CD4-positive, alpha-beta T cell (primary cell): ENCODE measurements around the gene RAD21L1. TPM values are rescaled to one million over a fixed set of nuclear protein-coding genes. Genes with fewer than 3 reads are reported as not detected.

Source experiments
- ATAC-seq: fragments of 200-7000 bp; cut with Tn5 transposase; one replicate; pipeline ENCODE4 v1.10.0; 2022; ENCODE audit warnings: mild to moderate bottlenecking; ENCODE audit not compliant: poor library complexity
- CTCF ChIA-PET: fragments of 350-600 bp; sonication (Branson Sonifier 250); formaldehyde crosslinking; loops from one replicate; lab custom pipeline; 2021; ENCODE audit warnings: antibody characterized with exemption, inconsistent platforms; lab: Charles Lee
- POLR2A ChIA-PET: fragments of 350-600 bp; sonication (Branson Sonifier 250); formaldehyde crosslinking; loops from one replicate; lab custom pipeline; 2021; ENCODE audit warnings: antibody characterized with exemption, inconsistent platforms; lab: Charles Lee
- DNase-seq, 14 experiments: peaks; one replicate each; pipeline ENCODE4 v3.0.0-alpha.2; 2013 to 2020; ENCODE audit warnings: mixed read lengths in 2 of 14
- H3K27ac ChIP-seq, 2 donors: one replicate each; pipeline versions ENCODE4 v1.5.1 to v1.7.0; 2013; ENCODE audit warnings: low read length in 2 of 2, low read depth in 1 of 2, mild to moderate bottlenecking in 1 of 2
- H3K27me3 ChIP-seq, 2 experiments: 1 replicate in 1 of 2; 2 replicates in 1 of 2; pipeline versions ENCODE4 v1.6.1 to v1.7.0; 2013; ENCODE audit warnings: low read length in 2 of 2, control low read depth in 1 of 2, mild to moderate bottlenecking in 1 of 2, moderate library complexity in 1 of 2; ENCODE audit not compliant: insufficient read depth in 2 of 2, control insufficient read depth in 1 of 2
- H3K36me3 ChIP-seq: one replicate; pipeline ENCODE4 v1.6.1; 2013; ENCODE audit warnings: low read length, control low read depth; ENCODE audit not compliant: insufficient read depth
- H3K4me1 ChIP-seq: one replicate; pipeline ENCODE4 v1.6.1; 2013; ENCODE audit warnings: low read length, control low read depth; ENCODE audit not compliant: insufficient read depth
- H3K4me3 ChIP-seq: one replicate; pipeline ENCODE4 v1.5.1; 2013; ENCODE audit warnings: mild to moderate bottlenecking, low read length, moderate library complexity
- H3K9me3 ChIP-seq, 2 experiments: 1 replicate in 1 of 2; 2 replicates in 1 of 2; pipeline versions ENCODE4 v1.6.1 to v1.7.0; 2013; ENCODE audit warnings: low read length in 2 of 2, mild to moderate bottlenecking in 2 of 2, control low read depth in 1 of 2, moderate library complexity in 1 of 2; ENCODE audit not compliant: control insufficient read depth in 1 of 2, insufficient read depth in 1 of 2
- H3K27ac Mint-ChIP-seq: one replicate; pipeline ENCODE4 v1.8.0; 2020; ENCODE audit warnings: mixed read lengths
- H3K27me3 Mint-ChIP-seq: one replicate; pipeline ENCODE4 v1.8.0; 2021; ENCODE audit warnings: mixed read lengths
- H3K36me3 Mint-ChIP-seq: one replicate; pipeline ENCODE4 v1.8.0; 2021; ENCODE audit warnings: low read depth, mixed read lengths
- H3K4me1 Mint-ChIP-seq: one replicate; pipeline ENCODE4 v1.8.0; 2021; ENCODE audit warnings: low read depth, mixed read lengths
- H3K4me3 Mint-ChIP-seq: one replicate; pipeline ENCODE4 v1.8.0; 2020; ENCODE audit warnings: mild to moderate bottlenecking, mixed read lengths
- H3K9me3 Mint-ChIP-seq: one replicate; pipeline ENCODE4 v1.8.0; 2020; ENCODE audit warnings: mixed read lengths
- intact Hi-C, 2 experiments: fragments of 100-400 bp; cut with DNase I in 1 of 2; cut with micrococcal nuclease in 1 of 2; formaldehyde crosslinking; loops; one replicate each; pipeline versions ENCODE4 v1.15.1 to v1.9.0; 2023 to 2025; cut with DNase I, micrococcal nuclease
- total RNA-seq, 174 experiments: library from RNA in 2 of 174; stranded (reverse) in 2 of 174; gene quantifications; one replicate each; pipeline ENCODE4 v1.2.3 and lab custom pipeline; 2021 to 2026
- TF ChIP-seq, protein P1 (sequence below): fragments of 200-600 bp; IDR thresholded peaks from one replicate; pipeline ENCODE4 v1.8.0; 2022; ENCODE audit warnings: antibody characterized with exemption, mild to moderate bottlenecking

RAD21L1 gene
- total RNA-seq, 2 experiments from 2014 or later, result 0.58 TPM; not detected in 1

DNA sequence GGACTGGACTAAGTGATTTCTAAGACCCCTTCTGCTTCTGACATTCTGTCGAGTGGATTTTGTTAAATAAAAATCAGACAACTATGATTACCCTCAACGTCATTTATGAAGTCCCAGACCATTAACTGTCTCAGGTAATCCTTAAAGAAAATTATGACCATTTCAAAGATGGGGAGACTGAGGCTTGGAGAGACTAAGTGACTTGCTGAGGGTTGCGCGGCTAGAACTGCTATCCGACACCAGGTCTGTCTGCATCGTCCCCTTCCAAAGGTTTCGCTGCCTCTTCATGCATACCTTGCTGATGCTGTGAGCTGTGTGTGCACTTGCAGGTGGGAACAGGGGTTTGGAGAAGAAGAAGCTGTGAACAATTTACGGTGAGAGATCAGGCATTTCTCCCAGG, 43.4 kb downstream of the RAD21L1 start:
- H3K36me3 Mint-ChIP-seq, result peaks cover 10% of the 10 kb centered on the region

DNA sequence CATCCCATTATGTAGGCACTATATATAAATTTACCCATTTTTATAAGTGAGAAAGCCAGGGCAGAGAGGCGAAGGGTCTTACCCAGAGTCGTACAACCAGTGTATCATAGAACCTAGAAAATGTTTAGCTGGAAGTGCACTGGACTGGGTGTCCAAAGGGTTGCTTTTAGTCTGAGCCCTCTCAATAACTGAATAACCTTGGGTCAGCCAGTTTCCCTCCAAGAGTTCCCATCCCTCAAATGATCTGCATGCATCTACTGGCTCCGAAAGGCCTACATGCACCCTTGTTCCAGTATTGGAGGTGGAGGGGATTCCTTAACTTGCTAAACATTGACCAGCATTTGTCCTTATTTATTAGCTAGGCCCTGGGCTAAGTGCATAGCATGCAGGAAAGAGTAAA, 44.0 kb downstream of the RAD21L1 start:
- intact Hi-C loops, result loop anchor here (5.0 to 10.0 kb wide), 3 partner anchors 43 to 148 kb away; partner anchors contain the start of genes RAD21L1 (in 1 of the 2) and SDCBP2 (in 1 of the 2)
- H3K9me3 Mint-ChIP-seq, result no peaks in the 10 kb centered on the region
- H3K36me3 Mint-ChIP-seq, result peaks cover 13% of the 10 kb centered on the region
- DNase-seq, result no peak
- H3K27me3 Mint-ChIP-seq, result no peaks in the 10 kb centered on the region
- Histone ChIP-seq H3K36me3 (peaks cover 2% of the 10 kb centered on the region), H3K27ac (no peak overlapping the region), H3K4me1 (peaks cover 34% of the 10 kb centered on the region), H3K4me3 (no peak overlapping the region), H3K9me3 (no peaks in the 10 kb centered on the region), H3K27me3 (no peaks in the 10 kb centered on the region)
- H3K4me3 Mint-ChIP-seq, result no peak overlapping the region
- peaks cover 88% of the 10 kb centered on the region for H3K4me1 Mint-ChIP-seq
- TF ChIP-seq, protein P1, sequence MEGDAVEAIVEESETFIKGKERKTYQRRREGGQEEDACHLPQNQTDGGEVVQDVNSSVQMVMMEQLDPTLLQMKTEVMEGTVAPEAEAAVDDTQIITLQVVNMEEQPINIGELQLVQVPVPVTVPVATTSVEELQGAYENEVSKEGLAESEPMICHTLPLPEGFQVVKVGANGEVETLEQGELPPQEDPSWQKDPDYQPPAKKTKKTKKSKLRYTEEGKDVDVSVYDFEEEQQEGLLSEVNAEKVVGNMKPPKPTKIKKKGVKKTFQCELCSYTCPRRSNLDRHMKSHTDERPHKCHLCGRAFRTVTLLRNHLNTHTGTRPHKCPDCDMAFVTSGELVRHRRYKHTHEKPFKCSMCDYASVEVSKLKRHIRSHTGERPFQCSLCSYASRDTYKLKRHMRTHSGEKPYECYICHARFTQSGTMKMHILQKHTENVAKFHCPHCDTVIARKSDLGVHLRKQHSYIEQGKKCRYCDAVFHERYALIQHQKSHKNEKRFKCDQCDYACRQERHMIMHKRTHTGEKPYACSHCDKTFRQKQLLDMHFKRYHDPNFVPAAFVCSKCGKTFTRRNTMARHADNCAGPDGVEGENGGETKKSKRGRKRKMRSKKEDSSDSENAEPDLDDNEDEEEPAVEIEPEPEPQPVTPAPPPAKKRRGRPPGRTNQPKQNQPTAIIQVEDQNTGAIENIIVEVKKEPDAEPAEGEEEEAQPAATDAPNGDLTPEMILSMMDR, result no peak
- no peak overlapping the region for H3K27ac Mint-ChIP-seq
- POLR2A ChIA-PET, result interaction anchor here (1.1 kb wide), 1 partner anchor 10 kb away, joined by 3 read pairs; no protein-coding TSS in a partner anchor
- CTCF ChIA-PET, result interaction anchor here (1.2 to 1.6 kb wide), 2 partner anchors 12 to 21 kb away, joined by 3 to 4 read pairs; no protein-coding TSS in a partner anchor
- ATAC-seq, result no peak

More for the DNA sequence above, 43.4 kb downstream of the RAD21L1 start:
- no peak overlapping the region for H3K27ac ChIP-seq
- no peaks in the 10 kb centered on the region for H3K27me3 ChIP-seq
- ATAC-seq (no peak), DNase-seq (no peak)
- intact Hi-C loops, result loop anchor here (5.0 to 10.0 kb wide), 3 partner anchors 42 to 147 kb away; partner anchors contain the start of genes RAD21L1 (in 1 of the 2) and SDCBP2 (in 1 of the 2)
- Mint-ChIP-seq H3K4me3 (peak overlapping the region; percentile 84), H3K9me3 (no peaks in the 10 kb centered on the region), H3K27me3 (no peaks in the 10 kb centered on the region), H3K4me1 (peaks cover 91% of the 10 kb centered on the region), H3K27ac (peak overlapping the region; percentile 79)
- ChIA-PET POLR2A (no interaction called here), CTCF (interaction anchor here (1.2 to 1.6 kb wide), 2 partner anchors 13 to 21 kb away, joined by 3 to 4 read pairs; no protein-coding TSS in a partner anchor)
- TF ChIP-seq, protein P1, result no peak
- H3K36me3 ChIP-seq, result peaks cover 2% of the 10 kb centered on the region
- H3K9me3 ChIP-seq, result no peaks in the 10 kb centered on the region
- no peak overlapping the region for H3K4me3 ChIP-seq
- H3K4me1 ChIP-seq, result peaks cover 37% of the 10 kb centered on the region

DNA sequence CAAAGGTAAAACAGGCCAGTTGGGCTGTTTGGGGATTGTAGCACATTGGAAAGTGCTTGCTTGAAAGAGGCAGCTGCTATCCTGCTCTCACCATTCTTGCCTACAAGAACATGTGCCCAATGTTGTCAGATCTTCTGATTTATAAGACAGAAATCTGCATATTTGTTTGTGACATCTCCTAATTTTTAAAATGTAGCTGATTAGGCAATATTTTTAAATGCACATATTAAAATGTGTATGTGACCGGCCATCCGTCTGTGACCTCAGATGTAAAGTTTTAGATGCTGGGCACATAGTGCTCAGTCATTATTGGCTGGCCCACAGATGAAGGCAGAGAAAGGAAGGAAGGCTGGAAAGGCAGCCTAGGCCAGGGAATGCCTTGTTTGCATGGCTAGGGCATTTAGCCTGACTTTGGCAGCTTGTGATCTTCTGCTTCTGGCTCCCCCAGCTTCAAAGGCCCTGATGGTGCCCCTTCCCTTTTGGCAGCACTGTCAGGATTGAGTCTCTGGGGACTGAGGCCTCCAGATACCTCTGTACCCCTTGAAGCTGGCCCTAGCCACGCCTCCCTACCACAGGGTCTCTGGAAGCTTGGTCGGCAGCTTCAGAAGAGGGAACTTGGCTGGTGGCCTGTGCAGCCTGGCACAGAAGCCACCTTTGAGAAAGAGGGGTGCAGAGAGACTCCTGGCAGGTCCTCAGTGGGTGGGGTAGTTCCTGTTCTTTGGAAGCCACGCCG, 46.7 kb downstream of the RAD21L1 start:
- Mint-ChIP-seq H3K36me3 (peaks cover 16% of the 10 kb centered on the region), H3K9me3 (no peaks in the 10 kb centered on the region), H3K27ac (no peak overlapping the region), H3K27me3 (no peaks in the 10 kb centered on the region), H3K4me3 (no peak overlapping the region), H3K4me1 (peaks cover 65% of the 10 kb centered on the region)
- POLR2A ChIA-PET, result interaction anchor here (1.0 to 1.6 kb wide), 2 partner anchors 9 to 10 kb away, joined by 3 to 4 read pairs; no protein-coding TSS in a partner anchor
- no peaks in the 10 kb centered on the region for H3K27me3 ChIP-seq
- H3K9me3 ChIP-seq, result no peaks in the 10 kb centered on the region
- TF ChIP-seq, protein P1, result no peak
- H3K36me3 ChIP-seq, result peaks cover 2% of the 10 kb centered on the region
- intact Hi-C loops, result no loop called here
- no peak overlapping the region for H3K4me3 ChIP-seq
- DNase-seq, result no peak
- no peak overlapping the region for H3K27ac ChIP-seq
- H3K4me1 ChIP-seq, result peaks cover 19% of the 10 kb centered on the region
- no peak for ATAC-seq
- CTCF ChIA-PET, result interaction anchor here (1.3 kb wide), 1 partner anchor 10 kb away, joined by 3 read pairs; no protein-coding TSS in a partner anchor
